ENCODE data around the gene AOPEP.

DNA sequence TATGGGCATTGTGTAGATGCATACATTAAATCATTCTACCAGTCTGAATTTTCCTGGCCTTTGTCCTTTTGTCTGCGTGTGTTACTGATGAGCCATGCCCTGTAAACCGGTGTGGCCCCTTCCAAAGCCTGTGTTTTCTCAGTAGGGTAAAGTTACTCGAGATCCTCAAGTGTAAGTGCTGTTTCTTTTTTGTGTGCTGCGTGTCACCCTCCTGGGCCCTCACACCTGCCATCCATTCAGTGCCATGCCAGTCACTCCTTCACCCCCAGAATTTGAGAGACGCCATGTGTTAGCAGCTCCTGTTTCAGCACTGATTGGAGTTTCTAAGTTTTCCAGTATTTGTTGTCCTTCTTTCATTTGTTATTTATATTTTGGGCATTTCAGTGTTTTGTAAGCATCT, 302.8 kb downstream of the AOPEP start:
- TF ChIP-seq, protein P1, sequence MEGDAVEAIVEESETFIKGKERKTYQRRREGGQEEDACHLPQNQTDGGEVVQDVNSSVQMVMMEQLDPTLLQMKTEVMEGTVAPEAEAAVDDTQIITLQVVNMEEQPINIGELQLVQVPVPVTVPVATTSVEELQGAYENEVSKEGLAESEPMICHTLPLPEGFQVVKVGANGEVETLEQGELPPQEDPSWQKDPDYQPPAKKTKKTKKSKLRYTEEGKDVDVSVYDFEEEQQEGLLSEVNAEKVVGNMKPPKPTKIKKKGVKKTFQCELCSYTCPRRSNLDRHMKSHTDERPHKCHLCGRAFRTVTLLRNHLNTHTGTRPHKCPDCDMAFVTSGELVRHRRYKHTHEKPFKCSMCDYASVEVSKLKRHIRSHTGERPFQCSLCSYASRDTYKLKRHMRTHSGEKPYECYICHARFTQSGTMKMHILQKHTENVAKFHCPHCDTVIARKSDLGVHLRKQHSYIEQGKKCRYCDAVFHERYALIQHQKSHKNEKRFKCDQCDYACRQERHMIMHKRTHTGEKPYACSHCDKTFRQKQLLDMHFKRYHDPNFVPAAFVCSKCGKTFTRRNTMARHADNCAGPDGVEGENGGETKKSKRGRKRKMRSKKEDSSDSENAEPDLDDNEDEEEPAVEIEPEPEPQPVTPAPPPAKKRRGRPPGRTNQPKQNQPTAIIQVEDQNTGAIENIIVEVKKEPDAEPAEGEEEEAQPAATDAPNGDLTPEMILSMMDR (IDR thresholded peaks at IDR 0.05; ENCODE audit: low read depth, low read length): no peak
- no peak for TF ChIP-seq EZH2phosphoT487 (IDR thresholded peaks at IDR 0.05; ENCODE audit: low read depth)

Data from OCI-LY3 (cell line).